HG02973 (cell line): ENCODE results near the gene HOXA13.

Source experiments
- ATAC-seq: cut with Tn5 transposase; IDR thresholded peaks from one replicate; pipeline ENCODE4 v1.9.1; 2021; ENCODE audit warnings: moderate library complexity; ENCODE audit not compliant: unreplicated experiment

Gene HOXA13

GRCh38 chr7:27208998-27209397 lies 9.1 kb upstream of the HOXA13 start:
- ATAC-seq: no peak

- ATAC-seq: no peak
These were observed 7.6 kb upstream of the HOXA13 start for GRCh38 chr7:27207348-27207985.

GRCh38 chr7:27205325-27206280 lies 5.7 kb upstream of the HOXA13 start:
- no peak for ATAC-seq

- ATAC-seq: no peak
These were observed 5.0 kb upstream of the HOXA13 start for GRCh38 chr7:27204851-27205322.

GRCh38 chr7:27203964-27204594 lies 4.2 kb upstream of the HOXA13 start:
- no peak for ATAC-seq

GRCh38 chr7:27203365-27203953 lies 3.6 kb upstream of the HOXA13 start:
- no peak for ATAC-seq

GRCh38 chr7:27202862-27203134 lies 2.9 kb upstream of the HOXA13 start:
- ATAC-seq: no peak

GRCh38 chr7:27202018-27202861 lies 2.3 kb upstream of the HOXA13 start:
- ATAC-seq: no peak

- ATAC-seq: no peak
These were observed 1.7 kb upstream of the HOXA13 start for GRCh38 chr7:27201580-27202017.

- no peak for ATAC-seq
These were observed 1.1 kb upstream of the HOXA13 start for GRCh38 chr7:27200761-27201579.

GRCh38 chr7:27198871-27199801 lies 755 bp downstream of the HOXA13 start:
- no peak for ATAC-seq

- no peak for ATAC-seq
These were observed 1.6 kb downstream of the HOXA13 start for GRCh38 chr7:27198138-27198841.

- ATAC-seq: no peak
These were observed 2.5 kb downstream of the HOXA13 start for GRCh38 chr7:27197137-27198042.

- ATAC-seq: no peak
These were observed 3.6 kb downstream of the HOXA13 start for GRCh38 chr7:27196287-27196767.

- no peak for ATAC-seq
These were observed 5.1 kb downstream of the HOXA13 start for GRCh38 chr7:27194686-27195379.

- ATAC-seq: no peak
These were observed 5.9 kb downstream of the HOXA13 start for GRCh38 chr7:27194002-27194352.
